Endothelial cell of umbilical vein (primary cell): ENCODE results near the gene FBXO10. TPM values are rescaled to one million over a fixed set of nuclear protein-coding genes. Genes with fewer than 3 reads are reported as not detected.

Experiments
- BruUV-seq: library from RNA; stranded (reverse); fragments of 400-500 nt; replicated peaks from 2 replicates; lab custom pipeline; 2021; lab: Mats Ljungman, UMichigan
- CTCF ChIA-PET: fragments of 300-600, 350-600 bp; sonication (Branson Sonifier 250); formaldehyde crosslinking; loops from one replicate; lab custom pipeline; 2021; ENCODE audit warnings: antibody characterized with exemption, inconsistent platforms; lab: Charles Lee
- POLR2A ChIA-PET: fragments of 300-600, 350-600 bp; sonication (Branson Sonifier 250); formaldehyde crosslinking; loops from one replicate; lab custom pipeline; 2021; ENCODE audit warnings: antibody characterized with exemption, inconsistent platforms; lab: Charles Lee
- DNase-seq: peaks from one replicate; pipeline ENCODE4 v3.0.0-alpha.2; 2011; ENCODE audit warnings: low read depth, low spot score
- FAIRE-seq: peaks from 2 replicates; lab custom pipeline; 2011; peaks lifted over from hg19 to GRCh38; lab: Jason Lieb, UNC
- H2AFZ ChIP-seq: 2 replicates; pipeline ENCODE4 v1.6.0; 2012; ENCODE audit warnings: low read depth, low read length, control low read depth, inconsistent platforms
- H3K27ac ChIP-seq: 2 replicates; pipeline ENCODE4 v1.5.1; 2011; ENCODE audit warnings: low read depth, mild to moderate bottlenecking, control low read depth, low read length, moderate library complexity; ENCODE audit not compliant: insufficient read depth
- H3K27me3 ChIP-seq, 2 experiments: 2 replicates each; pipeline versions ENCODE4 v1.6.0 to v1.6.1; 2011; ENCODE audit warnings: low read length in 2 of 2, mixed read lengths in 1 of 2; ENCODE audit not compliant: control insufficient read depth in 2 of 2, insufficient read depth in 2 of 2
- H3K36me3 ChIP-seq, 2 experiments: 2 replicates in 1 of 2; 3 replicates in 1 of 2; pipeline ENCODE4 v1.5.1; 2011; ENCODE audit warnings: low read length in 2 of 2, mild to moderate bottlenecking in 1 of 2, moderate library complexity in 1 of 2; ENCODE audit not compliant: control insufficient read depth in 2 of 2, insufficient read depth in 2 of 2; ENCODE audit errors: extremely low read depth in 1 of 2
- H3K4me1 ChIP-seq: 3 replicates; pipeline ENCODE4 v1.5.1; 2011; ENCODE audit warnings: mild to moderate bottlenecking, low read length; ENCODE audit not compliant: control insufficient read depth, insufficient read depth; ENCODE audit errors: extremely low read depth
- H3K4me2 ChIP-seq: 2 replicates; pipeline ENCODE4 v1.6.1; 2011; ENCODE audit warnings: low read length, control low read depth, mixed read lengths; ENCODE audit not compliant: insufficient read depth
- H3K4me3 ChIP-seq, 3 experiments: fragments of 200-600 bp in 1 of 3; sonication (generic), shearing (Covaris generic) in 1 of 3; replicated peaks in 1 of 3; 2 replicates each; pipeline ENCODE4 v1.5.1; 2011 to 2016; ENCODE audit warnings: control low read depth in 3 of 3, low read length in 3 of 3, mild to moderate bottlenecking in 2 of 3, inconsistent platforms in 1 of 3, low read depth in 1 of 3, moderate library complexity in 1 of 3; ENCODE audit not compliant: insufficient read depth in 1 of 3
- H3K79me2 ChIP-seq: 2 replicates; pipeline ENCODE4 v1.6.0; 2012; ENCODE audit warnings: low read length, inconsistent platforms; ENCODE audit not compliant: control insufficient read depth, insufficient read depth
- H3K9ac ChIP-seq: replicated peaks from 2 replicates; pipeline ENCODE3; 2011; ENCODE audit warnings: low read length, control low read depth; ENCODE audit not compliant: insufficient read depth; ENCODE audit errors: extremely low read depth
- H3K9me1 ChIP-seq: replicated peaks from 3 replicates; pipeline ENCODE4 v1.6.0; 2011; ENCODE audit warnings: mild to moderate bottlenecking, low read length; ENCODE audit not compliant: control insufficient read depth, insufficient read depth; ENCODE audit errors: extremely low read depth
- H3K9me3 ChIP-seq: replicated peaks from 2 replicates; pipeline ENCODE4 v1.5.1; 2012; ENCODE audit warnings: low read length, inconsistent platforms; ENCODE audit not compliant: control insufficient read depth, insufficient read depth
- H4K20me1 ChIP-seq: replicated peaks from 2 replicates; pipeline ENCODE3; 2011; ENCODE audit warnings: mild to moderate bottlenecking, low read length; ENCODE audit not compliant: control insufficient read depth, insufficient read depth; ENCODE audit errors: extremely low read depth
- GATA2 ChIP-seq: IDR thresholded peaks from 2 replicates; pipeline ENCODE4 v1.7.0; 2011; ENCODE audit warnings: low read depth, mild to moderate bottlenecking, moderate library complexity, mixed read lengths, low read length; ENCODE audit not compliant: insufficient read length, insufficient read depth
- JUN ChIP-seq: IDR thresholded peaks from 2 replicates; pipeline ENCODE4 v1.6.1; 2011; ENCODE audit warnings: borderline replicate concordance, low read depth; ENCODE audit not compliant: insufficient read length, insufficient read depth
- MYC ChIP-seq: IDR thresholded peaks from one replicate; pipeline ENCODE4 v1.6.1; 2011; ENCODE audit warnings: mild to moderate bottlenecking, low read depth, low read length
- POLR2A ChIP-seq: IDR thresholded peaks from 2 replicates; pipeline ENCODE4 v1.6.1; 2012; ENCODE audit warnings: low read depth, mild to moderate bottlenecking, control low read depth, low read length
- dilution Hi-C: fragments of 300-500 bp; cut with MboI; formaldehyde crosslinking; loops from one replicate; pipeline ENCODE4 v1.15.0; 2019; ENCODE audit warnings: low sequenced_read_pairs; ENCODE audit not compliant: extremely low pct_ligation_motif_present
- intact Hi-C: fragments of 100-400 bp; cut with micrococcal nuclease; formaldehyde crosslinking; loops from one replicate; pipeline ENCODE4 v1.10.0; 2022
- polyA plus RNA-seq, 4 experiments: library from polyadenylated mRNA; depleted of rRNA in 3 of 4; stranded (reverse) in 3 of 4; unstranded in 1 of 4; fragments of >200 nt; gene quantifications; 2 replicates each; pipeline versions ENCODE4 v1.2.1 to v1.2.3, GENCODE V29; 2011 to 2012; ENCODE audit warnings: missing spikeins in 1 of 4
- total RNA-seq: library from RNA; stranded (reverse); gene quantifications from 2 replicates; pipeline ENCODE4 v1.2.3, GENCODE V29; 2021
- TF ChIP-seq, protein P1 (sequence below): IDR thresholded peaks from 2 replicates; pipeline ENCODE4 v1.6.1; 2011; ENCODE audit not compliant: insufficient read depth, insufficient read length
- TF ChIP-seq, protein P2 (sequence below), 2 donors: IDR thresholded peaks; 1 replicate in 1 of 2; 2 replicates in 1 of 2; pipeline ENCODE4 v1.5.1; 2011; ENCODE audit warnings: low read length in 2 of 2, mild to moderate bottlenecking in 2 of 2, moderate library complexity in 2 of 2, control low read depth in 1 of 2, inconsistent platforms in 1 of 2, low read depth in 1 of 2; ENCODE audit not compliant: insufficient read depth in 1 of 2; ENCODE audit errors: extremely low read depth in 1 of 2

FBXO10 gene
- total and polyA plus RNA-seq, 2 donors (not counting 3 experiments of a cell fraction or from before 2014, with no cell fraction given): 11.8 to 14.4 TPM

DNA sequence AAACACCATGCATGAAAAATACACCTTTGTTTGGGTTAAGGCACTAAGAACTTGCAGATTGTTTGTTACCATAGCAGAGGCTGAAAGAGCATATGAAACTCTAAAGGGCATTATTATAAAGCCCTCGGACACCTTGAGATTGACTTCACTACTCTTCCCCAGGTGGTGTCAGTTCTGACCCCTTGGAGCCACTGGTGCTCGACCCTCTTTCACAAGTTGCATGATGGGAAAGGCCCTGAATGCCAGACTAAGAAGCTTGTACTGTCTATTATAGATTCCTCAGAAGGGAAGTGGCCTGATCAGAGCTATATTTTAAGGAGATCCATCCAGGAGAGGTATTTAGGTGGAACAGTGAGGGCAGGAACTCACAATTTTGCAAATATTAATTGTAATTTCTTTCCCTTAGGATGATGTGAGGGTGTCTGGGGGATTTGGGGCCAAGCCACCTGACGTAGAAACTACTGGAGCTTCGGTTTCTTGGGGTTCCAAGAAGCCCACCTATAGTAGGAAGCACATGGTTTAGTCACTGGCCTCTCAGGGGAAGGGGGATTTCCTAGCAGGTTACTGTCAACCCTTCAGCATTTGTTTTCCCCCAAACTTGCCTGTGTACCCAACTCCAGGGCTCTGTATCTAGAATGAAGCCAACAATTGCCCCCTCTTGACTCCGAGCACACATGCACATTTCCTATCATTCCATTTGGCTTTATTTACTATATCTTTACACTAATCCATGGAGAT, 16.2 kb downstream of the FBXO10 start:
- Histone ChIP-seq H4K20me1 (no peaks in the 10 kb centered on the region), H3K4me2 (no peak overlapping the region), H2AFZ (no peak overlapping the region), H3K9ac (no peak overlapping the region), H3K4me3 (no peak overlapping the region), H3K4me1 (no peaks in the 10 kb centered on the region), H3K27ac (no peak overlapping the region), H3K79me2 (no peaks in the 10 kb centered on the region), H3K9me3 (no peaks in the 10 kb centered on the region), H3K36me3 (no peaks in the 10 kb centered on the region), H3K27me3 (no peaks in the 10 kb centered on the region), H3K9me1 (no peaks in the 10 kb centered on the region)
- no TSS peak for BruUV-seq
- ChIA-PET POLR2A (no interaction called here), CTCF (no interaction called here)
- FAIRE-seq (no peak), DNase-seq (no peak)
- intact Hi-C loops (no loop called here), dilution Hi-C loops (no loop called here)
- TF ChIP-seq, protein P1, sequence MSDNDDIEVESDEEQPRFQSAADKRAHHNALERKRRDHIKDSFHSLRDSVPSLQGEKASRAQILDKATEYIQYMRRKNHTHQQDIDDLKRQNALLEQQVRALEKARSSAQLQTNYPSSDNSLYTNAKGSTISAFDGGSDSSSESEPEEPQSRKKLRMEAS: no peak
- TF ChIP-seq POLR2A (no peak), MYC (no peak), JUN (no peak), GATA2 (no peak)
- TF ChIP-seq, protein P2, sequence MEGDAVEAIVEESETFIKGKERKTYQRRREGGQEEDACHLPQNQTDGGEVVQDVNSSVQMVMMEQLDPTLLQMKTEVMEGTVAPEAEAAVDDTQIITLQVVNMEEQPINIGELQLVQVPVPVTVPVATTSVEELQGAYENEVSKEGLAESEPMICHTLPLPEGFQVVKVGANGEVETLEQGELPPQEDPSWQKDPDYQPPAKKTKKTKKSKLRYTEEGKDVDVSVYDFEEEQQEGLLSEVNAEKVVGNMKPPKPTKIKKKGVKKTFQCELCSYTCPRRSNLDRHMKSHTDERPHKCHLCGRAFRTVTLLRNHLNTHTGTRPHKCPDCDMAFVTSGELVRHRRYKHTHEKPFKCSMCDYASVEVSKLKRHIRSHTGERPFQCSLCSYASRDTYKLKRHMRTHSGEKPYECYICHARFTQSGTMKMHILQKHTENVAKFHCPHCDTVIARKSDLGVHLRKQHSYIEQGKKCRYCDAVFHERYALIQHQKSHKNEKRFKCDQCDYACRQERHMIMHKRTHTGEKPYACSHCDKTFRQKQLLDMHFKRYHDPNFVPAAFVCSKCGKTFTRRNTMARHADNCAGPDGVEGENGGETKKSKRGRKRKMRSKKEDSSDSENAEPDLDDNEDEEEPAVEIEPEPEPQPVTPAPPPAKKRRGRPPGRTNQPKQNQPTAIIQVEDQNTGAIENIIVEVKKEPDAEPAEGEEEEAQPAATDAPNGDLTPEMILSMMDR (IDR thresholded peaks at IDR 0.05; ENCODE audit: extremely low read depth in 1 of 2, insufficient read depth in 1 of 2, low read depth in 1 of 2, low read length in 2 of 2): no peak
